NCI-H1694 (cell line): ENCODE data around the gene UVRAG.
"Not testable (repeated sequence)": the region's sequence is repeated elsewhere in the genome, so short reads cannot be mapped to it uniquely, and the experiment has no call there.

Experiments used
- DNase-seq: peaks from one replicate; lab custom pipeline; 2025; lab: John Stamatoyannopoulos, UW

The UVRAG gene

GRCh38 chr11:75924966-75925784 is 110.2 kb downstream of the UVRAG start:
- no peak for DNase-seq

- DNase-seq = no peak
Observed at GRCh38 chr11:75925785-75926164, 110.8 kb downstream of the UVRAG start.

GRCh38 chr11:75929706-75930105 is 114.7 kb downstream of the UVRAG start:
- no peak for DNase-seq

GRCh38 chr11:75930534-75930933 is 115.5 kb downstream of the UVRAG start:
- no peak for DNase-seq

- DNase-seq = no peak
Observed at GRCh38 chr11:75931124-75931523, 116.1 kb downstream of the UVRAG start.

GRCh38 chr11:75933736-75934135 is 118.7 kb downstream of the UVRAG start:
- not testable (repeated sequence) for DNase-seq

GRCh38 chr11:75934851-75935250 is 119.8 kb downstream of the UVRAG start:
- no peak for DNase-seq

GRCh38 chr11:75938543-75938942 is 123.5 kb downstream of the UVRAG start:
- no peak for DNase-seq

- DNase-seq = no peak
Observed at GRCh38 chr11:75939516-75939915, 124.5 kb downstream of the UVRAG start.

GRCh38 chr11:75939992-75940391 is 125.0 kb downstream of the UVRAG start:
- DNase-seq = no peak

- no peak for DNase-seq
Observed at GRCh38 chr11:75940911-75941310, 125.9 kb downstream of the UVRAG start.

- DNase-seq = no peak
Observed at GRCh38 chr11:75944515-75944914, 129.5 kb downstream of the UVRAG start.

- DNase-seq = no peak
Observed at GRCh38 chr11:75945446-75945845, 130.4 kb downstream of the UVRAG start.

- DNase-seq = no peak
Observed at GRCh38 chr11:75945947-75946346, 130.9 kb downstream of the UVRAG start.

- no peak for DNase-seq
Observed at GRCh38 chr11:75946531-75947530, 131.8 kb downstream of the UVRAG start.

- no peak for DNase-seq
Observed at GRCh38 chr11:75949023-75949672, 134.1 kb downstream of the UVRAG start.

GRCh38 chr11:75950141-75950540 is 135.1 kb downstream of the UVRAG start:
- DNase-seq = no peak

- DNase-seq = no peak
Observed at GRCh38 chr11:75954039-75954438, 139.0 kb downstream of the UVRAG start.

- no peak for DNase-seq
Observed at GRCh38 chr11:75955443-75955842, 140.4 kb downstream of the UVRAG start.

- DNase-seq = no peak
Observed at GRCh38 chr11:75959540-75959939, 144.5 kb downstream of the UVRAG start.

GRCh38 chr11:75964071-75964470 is 149.1 kb downstream of the UVRAG start:
- DNase-seq = no peak

- no peak for DNase-seq
Observed at GRCh38 chr11:75966537-75967287, 151.7 kb downstream of the UVRAG start.
